ENCODE results near the gene TEAD2.

TEAD2 gene

GRCh38 chr19:49364083-49364737 is 2.0 kb upstream of the TEAD2 start:
- Mint-ChIP-seq H3K4me3 (no peak overlapping the region), H3K27ac (no peak overlapping the region), H3K27me3 (peaks cover 11% of the 10 kb centered on the region)

DNA sequence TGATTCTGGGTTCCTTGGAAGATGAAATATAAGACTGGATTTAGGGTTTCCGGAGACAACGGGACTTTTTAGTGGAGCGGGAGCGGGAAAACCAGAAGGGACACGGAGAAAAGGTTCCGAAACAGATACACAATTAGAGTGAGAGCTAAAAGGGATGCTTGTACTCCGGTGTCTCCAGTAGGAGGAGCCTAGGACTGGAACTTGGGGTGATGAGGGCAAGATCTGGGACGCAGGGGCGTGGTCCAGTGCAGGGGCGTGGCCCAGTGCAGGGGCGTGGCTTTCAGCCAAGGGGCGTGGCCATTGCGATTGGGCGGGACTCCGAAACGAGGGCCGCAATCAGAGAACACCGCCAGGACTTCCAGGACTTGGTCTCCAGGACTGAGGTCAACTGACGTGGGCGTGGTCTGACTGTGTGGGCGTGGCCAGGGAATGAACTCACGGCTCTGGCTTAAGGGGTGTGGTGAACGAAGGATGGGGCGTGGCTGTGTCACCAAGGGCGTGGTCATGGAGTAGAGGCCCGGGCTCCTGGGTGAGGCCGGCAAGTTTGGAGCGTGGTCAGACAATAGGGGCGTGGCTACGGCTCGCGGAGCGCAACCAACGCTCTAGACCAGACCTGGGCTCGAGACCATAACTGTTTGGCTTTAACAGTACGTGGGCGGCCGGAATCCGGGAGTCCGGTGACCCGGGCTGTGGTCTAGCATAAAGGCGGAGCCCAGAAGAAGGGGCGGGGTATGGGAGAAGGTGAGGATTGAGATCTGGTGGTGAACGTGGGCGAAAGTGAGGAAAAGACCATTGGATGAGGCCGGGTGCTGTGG is 1.3 kb upstream of the TEAD2 start, which contains the start of gene DKKL1:
Gene DKKL1, plus strand, starts transcription at position 610 of the 815 bp plus-strand sequence. Its CDS starts 122 bp downstream, at position 732.
- Mint-ChIP-seq H3K4me3 (no peak within 1 kb of the TSS), H3K27me3 (peaks cover 11% of the 10 kb centered on the region), H3K4me1 (ENCODE audit: low read depth) (peaks cover 8% of the 10 kb centered on the region), H3K9me3 (no peaks in the 10 kb centered on the region), H3K36me3 (ENCODE audit: low read depth) (no peaks in the 10 kb centered on the region), H3K27ac (no peak within 1 kb of the TSS)

More at GRCh38 chr19:49364083-49364737, 2.0 kb upstream of the TEAD2 start:
- peaks cover 8% of the 10 kb centered on the region for H3K4me1 Mint-ChIP-seq (ENCODE audit: low read depth)
- no peaks in the 10 kb centered on the region for H3K36me3 Mint-ChIP-seq (ENCODE audit: low read depth)
- peaks cover 4% of the 10 kb centered on the region for H3K9me3 Mint-ChIP-seq

- H3K36me3 Mint-ChIP-seq (ENCODE audit: low read depth) = no peaks in the 10 kb centered on the region
- no peak overlapping the region for H3K4me3 Mint-ChIP-seq
- H3K4me1 Mint-ChIP-seq (ENCODE audit: low read depth) = peaks cover 8% of the 10 kb centered on the region
- no peaks in the 10 kb centered on the region for H3K9me3 Mint-ChIP-seq
- peaks cover 11% of the 10 kb centered on the region for H3K27me3 Mint-ChIP-seq
- H3K27ac Mint-ChIP-seq = no peak overlapping the region
Observed at GRCh38 chr19:49362929-49363267, 682 bp upstream of the TEAD2 start.

GRCh38 chr19:49361438-49362047 is 673 bp downstream of the TEAD2 start:
- no peaks in the 10 kb centered on the region for H3K9me3 Mint-ChIP-seq
- H3K27me3 Mint-ChIP-seq = peaks cover 15% of the 10 kb centered on the region
- no peak overlapping the region for H3K27ac Mint-ChIP-seq
- H3K4me3 Mint-ChIP-seq = peak overlapping the region; percentile 51
- peaks cover 17% of the 10 kb centered on the region for H3K4me1 Mint-ChIP-seq (ENCODE audit: low read depth)
- no peaks in the 10 kb centered on the region for H3K36me3 Mint-ChIP-seq (ENCODE audit: low read depth)

GRCh38 chr19:49359851-49360820 is 2.1 kb downstream of the TEAD2 start:
- no peak overlapping the region for H3K27ac Mint-ChIP-seq
- peaks cover 28% of the 10 kb centered on the region for H3K4me1 Mint-ChIP-seq (ENCODE audit: low read depth)
- H3K36me3 Mint-ChIP-seq (ENCODE audit: low read depth) = no peaks in the 10 kb centered on the region
- H3K27me3 Mint-ChIP-seq = peaks cover 24% of the 10 kb centered on the region
- no peaks in the 10 kb centered on the region for H3K9me3 Mint-ChIP-seq
- H3K4me3 Mint-ChIP-seq = no peak overlapping the region

DNA sequence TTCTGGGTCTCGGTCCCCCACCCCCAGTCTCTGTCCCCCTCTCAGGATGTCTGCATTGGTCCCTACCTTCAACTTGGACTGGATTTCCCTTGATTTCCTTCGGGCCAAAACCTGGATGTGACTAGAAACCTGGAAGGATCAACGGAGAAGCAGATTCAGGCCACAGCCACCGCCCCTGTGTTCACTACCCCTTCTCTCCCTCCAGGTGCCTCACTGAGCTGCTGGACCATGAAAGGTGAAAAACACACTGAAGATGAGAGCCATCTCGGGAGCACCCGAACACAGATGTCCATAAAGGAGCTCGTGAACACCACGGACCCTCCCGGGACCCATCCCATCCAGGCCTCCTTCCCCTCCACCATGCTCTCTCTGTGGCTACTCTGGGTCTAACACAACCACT is 5.0 kb downstream of the TEAD2 start:
- Mint-ChIP-seq H3K9me3 (no peaks in the 10 kb centered on the region), H3K4me3 (no peak overlapping the region)

GRCh38 chr19:49356382-49356781 is 5.8 kb downstream of the TEAD2 start:
- Mint-ChIP-seq H3K27me3 (peaks cover 30% of the 10 kb centered on the region), H3K27ac (no peak overlapping the region), H3K4me3 (no peak overlapping the region), H3K36me3 (ENCODE audit: low read depth) (no peaks in the 10 kb centered on the region), H3K4me1 (ENCODE audit: low read depth) (peaks cover 28% of the 10 kb centered on the region), H3K9me3 (no peaks in the 10 kb centered on the region)

More for the DNA sequence above, 5.0 kb downstream of the TEAD2 start:
- H3K27ac Mint-ChIP-seq = no peak overlapping the region
- peaks cover 28% of the 10 kb centered on the region for H3K4me1 Mint-ChIP-seq (ENCODE audit: low read depth)
- H3K36me3 Mint-ChIP-seq (ENCODE audit: low read depth) = no peaks in the 10 kb centered on the region
- peaks cover 30% of the 10 kb centered on the region for H3K27me3 Mint-ChIP-seq

GRCh38 chr19:49355909-49356353 is 6.3 kb downstream of the TEAD2 start:
- Mint-ChIP-seq H3K27me3 (peaks cover 25% of the 10 kb centered on the region), H3K36me3 (ENCODE audit: low read depth) (no peaks in the 10 kb centered on the region), H3K4me1 (ENCODE audit: low read depth) (peaks cover 25% of the 10 kb centered on the region), H3K9me3 (no peaks in the 10 kb centered on the region), H3K4me3 (no peak overlapping the region), H3K27ac (no peak overlapping the region)

DNA sequence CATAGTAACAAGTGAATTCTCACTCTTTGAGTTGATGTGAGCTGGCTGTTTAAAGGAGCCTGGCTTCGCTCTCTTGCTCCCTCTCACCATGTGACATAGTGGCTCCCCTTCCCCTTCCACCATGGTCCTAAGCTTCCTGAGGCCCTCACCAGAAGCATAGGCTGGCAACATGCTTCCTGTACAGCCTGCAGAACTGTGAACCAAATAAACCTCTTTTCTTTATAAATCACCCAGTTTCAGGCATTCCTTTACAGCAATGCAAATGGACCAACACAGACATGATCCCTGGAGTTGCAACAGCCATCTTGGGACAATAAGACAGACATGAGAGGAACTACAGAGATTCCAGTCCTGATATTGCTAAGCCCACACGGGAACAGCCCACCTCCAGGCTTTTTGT is 12.6 kb downstream of the TEAD2 start:
- Mint-ChIP-seq H3K4me3 (no peak overlapping the region), H3K9me3 (no peaks in the 10 kb centered on the region), H3K27ac (no peak overlapping the region), H3K4me1 (ENCODE audit: low read depth) (peaks cover 8% of the 10 kb centered on the region), H3K36me3 (ENCODE audit: low read depth) (no peaks in the 10 kb centered on the region), H3K27me3 (peaks cover 5% of the 10 kb centered on the region)

DNA sequence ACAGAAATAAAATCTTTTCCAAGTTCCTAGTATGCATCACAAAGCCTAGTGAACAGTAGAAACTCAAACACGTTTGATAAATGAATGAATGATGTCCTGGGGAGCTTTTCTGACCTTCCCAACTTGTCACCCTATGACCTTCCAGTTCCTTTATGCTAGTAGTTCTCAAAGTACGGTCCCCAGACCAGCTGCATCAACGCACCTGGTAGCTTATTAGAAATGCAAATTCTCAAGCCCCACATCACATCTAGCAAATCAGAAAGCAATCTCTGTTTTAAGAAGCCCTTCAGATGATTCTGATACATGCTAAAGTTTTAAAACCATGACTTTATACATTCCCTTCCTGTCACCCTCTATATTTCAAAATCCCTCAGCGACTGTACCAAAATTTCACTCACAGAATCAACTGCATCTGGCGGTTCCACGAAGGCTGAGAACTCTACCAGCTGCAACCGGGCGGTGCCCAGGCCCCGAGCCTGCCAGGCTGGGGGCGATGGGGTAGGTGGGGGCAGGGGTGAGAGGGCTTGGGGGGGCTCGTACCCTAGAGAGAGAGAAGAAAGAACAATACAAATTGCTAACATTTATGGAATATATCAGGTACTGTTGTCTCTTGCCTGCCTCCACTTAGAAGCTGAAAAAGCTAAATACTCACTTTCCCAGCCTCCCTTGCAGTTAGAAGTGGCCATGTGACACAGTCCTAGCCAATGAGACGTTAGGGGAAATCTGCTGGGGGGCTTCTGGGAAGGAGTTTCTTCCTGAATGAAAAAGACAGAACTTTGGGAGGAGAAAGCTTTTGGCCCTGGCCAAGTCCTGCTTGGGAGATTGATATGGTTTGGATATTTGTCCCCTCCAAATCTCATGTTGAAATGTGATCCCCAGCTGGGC is 13.7 kb downstream of the TEAD2 start:
- H3K27me3 Mint-ChIP-seq = peaks cover 4% of the 10 kb centered on the region
- H3K36me3 Mint-ChIP-seq (ENCODE audit: low read depth) = no peaks in the 10 kb centered on the region

DNA sequence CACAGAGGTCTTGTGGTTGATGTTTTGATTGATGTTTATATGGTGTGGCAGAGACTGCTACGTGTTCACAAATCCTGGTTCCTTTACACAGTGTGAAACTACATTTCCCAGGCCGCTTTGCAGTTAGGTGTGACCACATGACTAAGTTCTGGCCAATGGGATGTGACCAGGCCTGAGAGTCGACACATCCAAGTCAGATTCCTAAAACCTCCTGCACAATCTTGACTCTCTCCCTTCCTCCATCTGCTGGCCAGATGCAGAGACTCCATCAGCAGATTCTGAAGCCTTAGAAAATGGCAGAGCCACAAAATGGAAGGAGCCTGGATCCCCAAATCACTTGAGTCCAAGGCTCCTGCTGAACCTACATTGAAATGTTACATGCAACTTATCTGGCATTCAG is 14.4 kb downstream of the TEAD2 start:
- Mint-ChIP-seq H3K36me3 (ENCODE audit: low read depth) (no peaks in the 10 kb centered on the region), H3K4me3 (no peak overlapping the region), H3K27ac (no peak overlapping the region), H3K4me1 (ENCODE audit: low read depth) (peaks cover 12% of the 10 kb centered on the region), H3K9me3 (no peaks in the 10 kb centered on the region), H3K27me3 (no peaks in the 10 kb centered on the region)

More for the DNA sequence above, 13.7 kb downstream of the TEAD2 start:
- Mint-ChIP-seq H3K27ac (no peak overlapping the region), H3K4me3 (no peak overlapping the region), H3K4me1 (ENCODE audit: low read depth) (peaks cover 9% of the 10 kb centered on the region), H3K9me3 (no peaks in the 10 kb centered on the region)

DNA sequence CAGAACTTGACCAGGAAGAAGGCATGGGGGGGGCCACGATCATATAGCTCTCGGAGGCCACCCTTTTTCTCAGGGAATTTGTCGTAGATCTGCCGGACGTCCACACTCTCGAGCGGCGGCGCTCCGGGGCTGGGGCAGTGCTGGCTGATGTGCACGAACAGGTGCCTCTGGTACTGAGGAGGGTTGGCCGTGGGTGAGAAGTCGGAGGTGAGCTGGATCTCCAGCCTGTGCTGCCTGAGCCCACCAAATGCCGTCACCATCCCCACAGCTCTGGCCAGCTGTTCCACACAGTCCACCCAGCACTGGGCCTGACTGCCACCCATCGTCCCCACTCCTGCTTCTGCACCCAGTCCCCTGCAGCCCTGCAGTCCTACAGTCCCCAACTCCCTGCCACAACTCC is 15.0 kb downstream of the TEAD2 start:
- H3K4me1 Mint-ChIP-seq (ENCODE audit: low read depth) = peaks cover 16% of the 10 kb centered on the region
- no peaks in the 10 kb centered on the region for H3K27me3 Mint-ChIP-seq
- H3K27ac Mint-ChIP-seq = no peak overlapping the region
- H3K36me3 Mint-ChIP-seq (ENCODE audit: low read depth) = no peaks in the 10 kb centered on the region
- H3K9me3 Mint-ChIP-seq = no peaks in the 10 kb centered on the region
- no peak overlapping the region for H3K4me3 Mint-ChIP-seq

GRCh38 chr19:49344505-49345423 is 17.5 kb downstream of the TEAD2 start:
- peaks cover 12% of the 10 kb centered on the region for H3K36me3 Mint-ChIP-seq (ENCODE audit: low read depth)
- H3K4me3 Mint-ChIP-seq = no peak overlapping the region
- H3K4me1 Mint-ChIP-seq (ENCODE audit: low read depth) = peaks cover 24% of the 10 kb centered on the region
- no peaks in the 10 kb centered on the region for H3K27me3 Mint-ChIP-seq
- H3K9me3 Mint-ChIP-seq = no peaks in the 10 kb centered on the region
- H3K27ac Mint-ChIP-seq = peak overlapping the region; percentile 67
